Kidney (tissue), 14 donors: ENCODE measurements around the gene ATAD3C. TPM values are rescaled to one million over a fixed set of nuclear protein-coding genes. Genes with fewer than 3 reads are reported as not detected.
"Not testable (repeated sequence)": the region's sequence is repeated elsewhere in the genome, so short reads cannot be mapped to it uniquely, and the experiment has no call there.

ENCODE experiments used
- DNase-seq, 5 donors: peaks; one replicate each; pipeline ENCODE4 v3.0.0-alpha.2; 2013 to 2020
- FAIRE-seq: peaks from 2 replicates; lab custom pipeline; 2012; peaks lifted over from hg19 to GRCh38; lab: Jason Lieb, UNC
- H3K27ac ChIP-seq, 2 donors: one replicate each; pipeline ENCODE4 v1.7.0; 2013; ENCODE audit warnings: low read depth in 2 of 2, low read length in 2 of 2, inconsistent platforms in 1 of 2
- H3K27me3 ChIP-seq: one replicate; pipeline ENCODE4 v1.7.1; 2013; ENCODE audit warnings: low read length, inconsistent platforms; ENCODE audit not compliant: control insufficient read depth, insufficient read depth
- H3K36me3 ChIP-seq, 3 donors: one replicate each; pipeline versions ENCODE4 v1.7.0 to v1.7.1; 2013; ENCODE audit warnings: low read length in 3 of 3, control low read depth in 1 of 3, inconsistent platforms in 1 of 3; ENCODE audit not compliant: insufficient read depth in 3 of 3, control insufficient read depth in 2 of 3
- H3K4me1 ChIP-seq, 3 donors: one replicate each; pipeline versions ENCODE4 v1.7.0 to v1.7.1; 2013; ENCODE audit warnings: low read length in 3 of 3, inconsistent platforms in 1 of 3, low read depth in 1 of 3; ENCODE audit not compliant: control insufficient read depth in 2 of 3, insufficient read depth in 2 of 3
- H3K4me3 ChIP-seq, 3 donors: one replicate each; pipeline versions ENCODE4 v1.7.0 to v1.8.1; 2013; ENCODE audit warnings: low read length in 3 of 3, control low read depth in 1 of 3, inconsistent platforms in 1 of 3
- H3K9ac ChIP-seq, 3 donors: one replicate each; pipeline versions ENCODE4 v1.7.0 to v1.7.1; 2013; ENCODE audit warnings: low read length in 3 of 3, control low read depth in 1 of 3, inconsistent platforms in 1 of 3
- H3K9me3 ChIP-seq, 3 donors: one replicate each; pipeline versions ENCODE4 v1.7.0 to v1.7.1; 2013; ENCODE audit warnings: low read length in 3 of 3, control low read depth in 1 of 3, inconsistent platforms in 1 of 3; ENCODE audit not compliant: control insufficient read depth in 2 of 3, insufficient read depth in 1 of 3
- intact Hi-C: fragments of 100-400 bp; cut with DNase I; formaldehyde crosslinking; loops from one replicate; pipeline ENCODE4 v1.11.1; 2022
- polyA plus RNA-seq: library from polyadenylated mRNA; stranded (reverse); fragments of 350-450 nt; fragmentation: Illumina TruSeq; extraction: RNeasy Lipid Tissue Mini Kit (QIAGEN cat#74804); gene quantifications from one replicate; pipeline ENCODE4 v1.2.3, GENCODE V29; 2014; ENCODE audit warnings: low read depth, low replicate concordance; ENCODE audit not compliant: insufficient read depth
- total RNA-seq: library from RNA; stranded (reverse); fragmentation: NEBNext Ultra II Directional; extraction: Animal tissue kit (Norgen Biotek cat#: 25700); gene quantifications from one replicate; pipeline ENCODE4 v1.2.1, GENCODE V29; 2021
- TF ChIP-seq, protein P1 (sequence below): IDR thresholded peaks from 3 replicates; pipeline ENCODE4 v1.5.1; 2012; ENCODE audit warnings: mild to moderate bottlenecking, moderate library complexity, borderline replicate concordance; ENCODE audit not compliant: insufficient read depth; ENCODE audit errors: extremely low read depth
- donor health status: control.
- donor health status: control.
- donor health status: control.
- donor health status: control.
- donor health status: control.
- donor health status: DM: yes; HTN: yes; CAD: no.
- donor health status: Normal renal cell carcinoma (clear cell type).

The ATAD3C gene
- total and polyA plus RNA-seq, 2 donors from 2014 or later, result 10.0 to 14.3 TPM

GRCh38 chr1:1510912-1511532, 61.5 kb downstream of the ATAD3C start:
- DNase-seq (peak in 4 of 5 donors; percentile 33 to 70 (median 41)), FAIRE-seq (no peak)
- no peaks in the 10 kb centered on the region for H3K27me3 ChIP-seq
- H3K4me3 ChIP-seq, result peak overlapping the region; percentile 66 to 79 (median 78)
- peaks cover 0 to 4% (median 3%) of the 10 kb centered on the region in 3 donors for H3K4me1 ChIP-seq
- intact Hi-C loops, result no loop called here
- H3K36me3 ChIP-seq, result peaks cover 0 to 2% (median 0%) of the 10 kb centered on the region in 3 donors
- H3K9ac ChIP-seq, result peak overlapping the region; percentile 55 to 73 (median 69)
- peak overlapping the region in 1 of 2 donors; percentile 88 for H3K27ac ChIP-seq
- TF ChIP-seq, protein P1, sequence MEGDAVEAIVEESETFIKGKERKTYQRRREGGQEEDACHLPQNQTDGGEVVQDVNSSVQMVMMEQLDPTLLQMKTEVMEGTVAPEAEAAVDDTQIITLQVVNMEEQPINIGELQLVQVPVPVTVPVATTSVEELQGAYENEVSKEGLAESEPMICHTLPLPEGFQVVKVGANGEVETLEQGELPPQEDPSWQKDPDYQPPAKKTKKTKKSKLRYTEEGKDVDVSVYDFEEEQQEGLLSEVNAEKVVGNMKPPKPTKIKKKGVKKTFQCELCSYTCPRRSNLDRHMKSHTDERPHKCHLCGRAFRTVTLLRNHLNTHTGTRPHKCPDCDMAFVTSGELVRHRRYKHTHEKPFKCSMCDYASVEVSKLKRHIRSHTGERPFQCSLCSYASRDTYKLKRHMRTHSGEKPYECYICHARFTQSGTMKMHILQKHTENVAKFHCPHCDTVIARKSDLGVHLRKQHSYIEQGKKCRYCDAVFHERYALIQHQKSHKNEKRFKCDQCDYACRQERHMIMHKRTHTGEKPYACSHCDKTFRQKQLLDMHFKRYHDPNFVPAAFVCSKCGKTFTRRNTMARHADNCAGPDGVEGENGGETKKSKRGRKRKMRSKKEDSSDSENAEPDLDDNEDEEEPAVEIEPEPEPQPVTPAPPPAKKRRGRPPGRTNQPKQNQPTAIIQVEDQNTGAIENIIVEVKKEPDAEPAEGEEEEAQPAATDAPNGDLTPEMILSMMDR, result no peak
- no peaks in the 10 kb centered on the region for H3K9me3 ChIP-seq

GRCh38 chr1:1511533-1512285, 62.2 kb downstream of the ATAD3C start, which contains the start of gene ATAD3A:
Gene ATAD3A (plus strand): TSS chr1:1512162. CDS start chr1:1512269, 107 bp downstream.
- Histone ChIP-seq H3K36me3 (peaks cover 0 to 2% (median 0%) of the 10 kb centered on the region in 3 donors), H3K9ac (peak within 1 kb of the TSS; percentile 55 to 73 (median 69)), H3K9me3 (no peaks in the 10 kb centered on the region), H3K4me3 (peak within 1 kb of the TSS; percentile 66 to 79 (median 78)), H3K27me3 (no peaks in the 10 kb centered on the region), H3K27ac (peak within 1 kb of the TSS; percentile 88), H3K4me1 (peaks cover 0 to 4% (median 3%) of the 10 kb centered on the region in 3 donors)
- TF ChIP-seq, protein P1, result peak; percentile 8
- FAIRE-seq (no peak), DNase-seq (peak; percentile 98 to 99 (median 99))
- intact Hi-C loops, result no loop called here

GRCh38 chr1:1512425-1512824, 62.9 kb downstream of the ATAD3C start:
- H3K36me3 ChIP-seq, H3K4me1 ChIP-seq, H3K27me3 ChIP-seq, H3K27ac ChIP-seq, DNase-seq, FAIRE-seq, H3K9ac ChIP-seq, intact Hi-C loops, H3K9me3 ChIP-seq: not testable (repeated sequence)
- peak overlapping the region in 2 of 3 donors; percentile 26 to 37 for H3K4me3 ChIP-seq

- H3K9me3 ChIP-seq, intact Hi-C loops, H3K36me3 ChIP-seq, H3K27ac ChIP-seq, H3K9ac ChIP-seq, FAIRE-seq, H3K4me1 ChIP-seq, DNase-seq, H3K27me3 ChIP-seq, H3K4me3 ChIP-seq: not testable (repeated sequence)
These were observed 64.2 kb downstream of the ATAD3C start for GRCh38 chr1:1513675-1514074.

- H3K4me1 ChIP-seq, DNase-seq, H3K9ac ChIP-seq, H3K4me3 ChIP-seq, FAIRE-seq, intact Hi-C loops, H3K27ac ChIP-seq, H3K9me3 ChIP-seq, H3K27me3 ChIP-seq, H3K36me3 ChIP-seq: not testable (repeated sequence)
These were observed 64.9 kb downstream of the ATAD3C start for GRCh38 chr1:1514376-1514775.

GRCh38 chr1:1516923-1517322, 67.4 kb downstream of the ATAD3C start:
- H3K4me1 ChIP-seq, H3K9ac ChIP-seq, H3K36me3 ChIP-seq, H3K4me3 ChIP-seq, H3K9me3 ChIP-seq, FAIRE-seq, DNase-seq, H3K27ac ChIP-seq, H3K27me3 ChIP-seq, intact Hi-C loops: not testable (repeated sequence)
